GM06990 (cell line): ENCODE results near the gene MLLT6.

ENCODE experiments used
- DNase-seq: peaks from one replicate; pipeline ENCODE4 v3.0.0-alpha.2; 2011; ENCODE audit not compliant: insufficient read length; ENCODE audit errors: extremely low read depth
- H3K27me3 ChIP-seq: replicated peaks from 2 replicates; pipeline ENCODE4 v1.6.0; 2011; ENCODE audit warnings: low read length; ENCODE audit not compliant: control insufficient read depth, insufficient read depth
- H3K36me3 ChIP-seq: 2 replicates; pipeline ENCODE4 v1.5.1; 2011; ENCODE audit warnings: low read length; ENCODE audit not compliant: control insufficient read depth, insufficient read depth
- H3K4me3 ChIP-seq: replicated peaks from 2 replicates; pipeline ENCODE4 v1.5.1; 2011; ENCODE audit warnings: low read depth, mild to moderate bottlenecking, control low read depth, low read length
- CTCF ChIP-seq: IDR thresholded peaks from 2 replicates; pipeline ENCODE4 v1.5.1; 2011; ENCODE audit warnings: low read length, control low read depth, mild to moderate bottlenecking, inconsistent platforms; ENCODE audit not compliant: insufficient read depth, poor library complexity, severe bottlenecking

Gene MLLT6

GRCh38 chr17:38748892-38749222 is 43.8 kb downstream of the MLLT6 start:
- no peak for DNase-seq
- no peak for TF ChIP-seq CTCF
- no peaks in the 10 kb centered on the region; the same call in 1 of the 2 replicates for H3K27me3 ChIP-seq
- no peaks in the 10 kb centered on the region; the same call in 1 of the 2 replicates for H3K36me3 ChIP-seq
- H3K4me3 ChIP-seq = peak overlapping the region; percentile 75

GRCh38 chr17:38749223-38750043 is 44.4 kb downstream of the MLLT6 start:
- DNase-seq = no peak

GRCh38 chr17:38750044-38750311 is 44.9 kb downstream of the MLLT6 start:
- Histone ChIP-seq H3K27me3 (no peaks in the 10 kb centered on the region; the same call in 1 of the 2 replicates), H3K4me3 (peak overlapping the region; percentile 75), H3K36me3 (peaks cover 5% of the 10 kb centered on the region)
- TF ChIP-seq CTCF = no peak
- no peak for DNase-seq

More at GRCh38 chr17:38749223-38750043, 44.4 kb downstream of the MLLT6 start:
- H3K27me3 ChIP-seq = no peaks in the 10 kb centered on the region; the same call in 1 of the 2 replicates
- H3K4me3 ChIP-seq = peak overlapping the region; percentile 75
- no peak for TF ChIP-seq CTCF
- H3K36me3 ChIP-seq = peaks cover under 1% of the 10 kb centered on the region

- DNase-seq = no peak
- TF ChIP-seq CTCF = no peak
- Histone ChIP-seq H3K4me3 (peak overlapping the region; percentile 86; the same call in 1 of the 2 replicates), H3K36me3 (peaks cover 5% of the 10 kb centered on the region), H3K27me3 (no peaks in the 10 kb centered on the region; the same call in 1 of the 2 replicates)
Measured at GRCh38 chr17:38750312-38751121, 45.4 kb downstream of the MLLT6 start.

GRCh38 chr17:38751144-38751807 is 46.2 kb downstream of the MLLT6 start:
- H3K36me3 ChIP-seq = peaks cover 7% of the 10 kb centered on the region
- TF ChIP-seq CTCF = no peak
- peak overlapping the region; percentile 86 for H3K4me3 ChIP-seq
- no peaks in the 10 kb centered on the region; the same call in 1 of the 2 replicates for H3K27me3 ChIP-seq
- no peak for DNase-seq
